Suprapubic skin (tissue), 4 donors: ENCODE data around the gene RC3H1. TPM values are rescaled to one million over a fixed set of nuclear protein-coding genes. Genes with fewer than 3 reads are reported as not detected.

ENCODE experiments used
- DNase-seq, 2 donors: peaks; one replicate each; pipeline ENCODE4 v3.0.0-alpha.2; 2019; ENCODE audit warnings: low spot score in 2 of 2
- H3K27ac ChIP-seq: fragments of 200-600 bp; sonication (generic); one replicate; pipeline ENCODE4 v1.5.1; 2019
- H3K27me3 ChIP-seq: fragments of 200-600 bp; sonication (generic); one replicate; pipeline ENCODE4 v1.5.1; 2019
- H3K36me3 ChIP-seq: fragments of 200-600 bp; sonication (generic); one replicate; pipeline ENCODE4 v1.5.1; 2019
- H3K4me1 ChIP-seq: fragments of 200-600 bp; sonication (generic); one replicate; pipeline ENCODE4 v1.5.1; 2019
- H3K4me3 ChIP-seq: fragments of 200-600 bp; sonication (generic); one replicate; pipeline ENCODE4 v1.5.1; 2019; ENCODE audit warnings: mild to moderate bottlenecking
- H3K9me3 ChIP-seq: fragments of 200-600 bp; sonication (generic); one replicate; pipeline ENCODE4 v1.5.1; 2019
- EP300 ChIP-seq: sonication (generic); formaldehyde crosslinking; IDR thresholded peaks from one replicate; pipeline ENCODE4 v1.6.1; 2017; ENCODE audit warnings: antibody characterized with exemption
- POLR2A ChIP-seq, 2 donors: fragments of 450-650 bp; IDR thresholded peaks; one replicate each; pipeline ENCODE4 v1.6.1; 2017; ENCODE audit warnings: antibody characterized with exemption in 2 of 2, mild to moderate bottlenecking in 2 of 2, moderate library complexity in 2 of 2
- POLR2AphosphoS5 ChIP-seq, 3 donors: sonication (generic); formaldehyde crosslinking; IDR thresholded peaks; one replicate each; pipeline ENCODE4 v1.6.1; 2017; ENCODE audit warnings: antibody characterized with exemption in 3 of 3
- WGBS: methylation state at CpG from one replicate; pipeline ENCODE4 v1.1.5; 2018; 5-methylcytosine and 5-hydroxymethylcytosine counted together
- total RNA-seq, 4 donors: library from RNA; depleted of rRNA; stranded (reverse); fragments of >200 nt; gene quantifications; one replicate each; pipeline ENCODE4 v1.1.0, GENCODE V29; 2016
- TF ChIP-seq, protein P1 (sequence below), 2 donors: fragments of 200-600 bp in 1 of 2; fragments of 450-650 bp in 1 of 2; sonication (generic) in 1 of 2; IDR thresholded peaks; one replicate each; pipeline ENCODE4 v1.5.1; 2016 to 2019; ENCODE audit warnings: antibody characterized with exemption in 2 of 2, mild to moderate bottlenecking in 1 of 2, moderate library complexity in 1 of 2

Gene RC3H1
- total RNA-seq, 4 donors from 2014 or later: 33.6 to 70.9 (median 52.3) TPM

DNA sequence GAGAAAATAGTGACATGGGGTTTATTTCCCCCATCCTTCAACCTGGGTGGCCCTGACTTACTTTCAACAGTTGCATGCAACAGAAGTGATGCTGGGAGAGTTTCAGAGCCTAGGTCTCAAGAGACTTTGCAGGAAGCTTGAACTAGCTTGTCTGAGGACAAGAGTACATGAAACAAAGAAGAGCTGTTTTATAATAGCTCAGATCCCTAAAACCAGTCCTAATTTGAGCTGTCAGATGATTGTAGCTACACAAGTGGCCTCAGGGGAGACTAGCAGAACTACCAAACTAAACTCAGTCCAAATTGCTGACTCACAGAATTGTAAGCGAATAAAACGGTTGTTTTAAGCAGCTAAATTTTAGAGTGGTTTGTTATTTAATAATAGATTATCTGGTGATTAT is 17.1 kb downstream of the RC3H1 start:
- Histone ChIP-seq H3K9me3 (no peaks in the 10 kb centered on the region), H3K4me3 (no peak overlapping the region), H3K36me3 (no peaks in the 10 kb centered on the region), H3K27me3 (no peaks in the 10 kb centered on the region), H3K27ac (no peak overlapping the region), H3K4me1 (peaks cover 26% of the 10 kb centered on the region)
- TF ChIP-seq, protein P1, sequence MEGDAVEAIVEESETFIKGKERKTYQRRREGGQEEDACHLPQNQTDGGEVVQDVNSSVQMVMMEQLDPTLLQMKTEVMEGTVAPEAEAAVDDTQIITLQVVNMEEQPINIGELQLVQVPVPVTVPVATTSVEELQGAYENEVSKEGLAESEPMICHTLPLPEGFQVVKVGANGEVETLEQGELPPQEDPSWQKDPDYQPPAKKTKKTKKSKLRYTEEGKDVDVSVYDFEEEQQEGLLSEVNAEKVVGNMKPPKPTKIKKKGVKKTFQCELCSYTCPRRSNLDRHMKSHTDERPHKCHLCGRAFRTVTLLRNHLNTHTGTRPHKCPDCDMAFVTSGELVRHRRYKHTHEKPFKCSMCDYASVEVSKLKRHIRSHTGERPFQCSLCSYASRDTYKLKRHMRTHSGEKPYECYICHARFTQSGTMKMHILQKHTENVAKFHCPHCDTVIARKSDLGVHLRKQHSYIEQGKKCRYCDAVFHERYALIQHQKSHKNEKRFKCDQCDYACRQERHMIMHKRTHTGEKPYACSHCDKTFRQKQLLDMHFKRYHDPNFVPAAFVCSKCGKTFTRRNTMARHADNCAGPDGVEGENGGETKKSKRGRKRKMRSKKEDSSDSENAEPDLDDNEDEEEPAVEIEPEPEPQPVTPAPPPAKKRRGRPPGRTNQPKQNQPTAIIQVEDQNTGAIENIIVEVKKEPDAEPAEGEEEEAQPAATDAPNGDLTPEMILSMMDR (IDR thresholded peaks at IDR 0.05): no peak
- TF ChIP-seq POLR2A (IDR thresholded peaks at IDR 0.05) (no peak), POLR2AphosphoS5 (IDR thresholded peaks at IDR 0.05) (no peak), EP300 (no peak)
- no peak for DNase-seq
- 9% methylated on average over 2 of the region's 2 CpGs for WGBS

DNA sequence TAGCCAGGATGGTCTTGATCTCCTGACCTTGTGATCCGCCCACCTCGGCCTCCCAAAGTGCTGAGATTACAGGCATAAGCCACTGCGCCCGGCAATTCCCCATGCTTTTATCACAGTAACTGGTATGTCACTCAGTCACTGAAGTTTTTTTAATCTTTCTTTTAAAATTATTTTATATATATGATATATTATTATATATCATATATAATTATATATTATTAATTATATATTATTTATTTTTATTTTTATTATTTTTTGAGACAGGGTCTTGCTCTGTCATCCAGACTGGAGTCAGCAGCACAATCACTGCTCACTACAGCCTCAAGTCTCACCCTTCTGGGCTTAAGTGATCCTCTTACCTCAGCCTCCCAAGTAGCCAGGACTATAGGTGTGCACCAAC is 18.3 kb downstream of the RC3H1 start:
- H3K36me3 ChIP-seq: no peaks in the 10 kb centered on the region
- TF ChIP-seq EP300: no peak
- H3K4me3 ChIP-seq: no peak overlapping the region
- WGBS: 100% methylated on average over 4 of the region's 4 CpGs
- no peak overlapping the region for H3K27ac ChIP-seq
- peaks cover 21% of the 10 kb centered on the region for H3K4me1 ChIP-seq
- no peaks in the 10 kb centered on the region for H3K9me3 ChIP-seq
- H3K27me3 ChIP-seq: no peaks in the 10 kb centered on the region
- no peak for DNase-seq

GRCh38 chr1:174001573-174001972 is 20.6 kb downstream of the RC3H1 start:
- Histone ChIP-seq H3K27ac (no peak overlapping the region), H3K4me3 (no peak overlapping the region), H3K9me3 (no peaks in the 10 kb centered on the region), H3K27me3 (no peaks in the 10 kb centered on the region), H3K36me3 (peaks cover 5% of the 10 kb centered on the region), H3K4me1 (peaks cover 25% of the 10 kb centered on the region)
- TF ChIP-seq POLR2AphosphoS5 (IDR thresholded peaks at IDR 0.05): no peak
- no peak for TF ChIP-seq EP300
- TF ChIP-seq POLR2A (IDR thresholded peaks at IDR 0.05): no peak
- TF ChIP-seq, protein P1 (IDR thresholded peaks at IDR 0.05): no peak
- DNase-seq: no peak
- 83% methylated on average over 3 of the region's 3 CpGs for WGBS

GRCh38 chr1:174000371-174000770 is 21.8 kb downstream of the RC3H1 start:
- H3K4me1 ChIP-seq: peaks cover 17% of the 10 kb centered on the region
- H3K9me3 ChIP-seq: no peaks in the 10 kb centered on the region

GRCh38 chr1:173997791-173998190 is 24.4 kb downstream of the RC3H1 start:
- peaks cover 16% of the 10 kb centered on the region for H3K36me3 ChIP-seq
- H3K9me3 ChIP-seq: no peaks in the 10 kb centered on the region
- 21% methylated on average over 1 of the region's 1 CpG for WGBS
- DNase-seq: no peak
- TF ChIP-seq POLR2AphosphoS5 (IDR thresholded peaks at IDR 0.05): no peak
- TF ChIP-seq EP300: no peak
- TF ChIP-seq, protein P1 (IDR thresholded peaks at IDR 0.05): no peak
- TF ChIP-seq POLR2A (IDR thresholded peaks at IDR 0.05): no peak
- H3K27me3 ChIP-seq: no peaks in the 10 kb centered on the region
- H3K4me1 ChIP-seq: peaks cover 11% of the 10 kb centered on the region
- H3K27ac ChIP-seq: no peak overlapping the region
- H3K4me3 ChIP-seq: no peak overlapping the region

More at GRCh38 chr1:174000371-174000770, 21.8 kb downstream of the RC3H1 start:
- Histone ChIP-seq H3K4me3 (no peak overlapping the region), H3K36me3 (peaks cover 11% of the 10 kb centered on the region), H3K27me3 (no peaks in the 10 kb centered on the region), H3K27ac (no peak overlapping the region)
- no peak for DNase-seq
- whole genome bisulfite sequencing: 66% methylated on average over 3 of the region's 3 CpGs
- TF ChIP-seq EP300: no peak
- no peak for TF ChIP-seq POLR2A (IDR thresholded peaks at IDR 0.05)
- TF ChIP-seq, protein P1 (IDR thresholded peaks at IDR 0.05): no peak
- TF ChIP-seq POLR2AphosphoS5 (IDR thresholded peaks at IDR 0.05): no peak

GRCh38 chr1:173996995-173997394 is 25.2 kb downstream of the RC3H1 start:
- Histone ChIP-seq H3K4me3 (no peak overlapping the region), H3K9me3 (no peaks in the 10 kb centered on the region), H3K27ac (no peak overlapping the region), H3K4me1 (peaks cover 11% of the 10 kb centered on the region), H3K27me3 (no peaks in the 10 kb centered on the region), H3K36me3 (peaks cover 24% of the 10 kb centered on the region)
- no peak for TF ChIP-seq EP300
- TF ChIP-seq, protein P1 (IDR thresholded peaks at IDR 0.05): no peak
- no peak for TF ChIP-seq POLR2AphosphoS5 (IDR thresholded peaks at IDR 0.05)
- no peak for TF ChIP-seq POLR2A (IDR thresholded peaks at IDR 0.05)
- 90% methylated on average over 5 of the region's 5 CpGs for WGBS
- DNase-seq: no peak
